ENCODE data around the gene XDH.

GRCh38 chr2:31380243-31380642 is 34.3 kb downstream of the XDH start:
- TF ChIP-seq CTCF (IDR thresholded peaks at IDR 0.05; ENCODE audit: low read length) (no peak), EZH2 (optimal IDR thresholded peaks at IDR 0.05; ENCODE audit: low read depth, low read length) (no peak)

All from MM.1S (cell line).